Adrenal gland (tissue), 12 donors: ENCODE measurements around the gene NPRL2. TPM values are rescaled to one million over a fixed set of nuclear protein-coding genes. Genes with fewer than 3 reads are reported as not detected.
A peak's percentile ranks its signal among the peaks of the same experiment; 100 is the strongest.

Source experiments
- DNase-seq, 7 donors: peaks; one replicate each; pipeline ENCODE4 v3.0.0-alpha.2; 2019 to 2020
- H3K27ac ChIP-seq, 5 donors: fragments of 200-600 bp; sonication (generic) in 4 of 5; 1 replicate in 3 of 5; 2 replicates in 2 of 5; pipeline versions ENCODE4 v1.5.1 to v1.8.0; 2016 to 2020; ENCODE audit warnings: mild to moderate bottlenecking in 1 of 5
- H3K27me3 ChIP-seq: fragments of 200-600 bp; 2 replicates; pipeline ENCODE4 v1.8.0; 2021
- H3K36me3 ChIP-seq, 2 donors: fragments of 200-600 bp; replicated peaks in 1 of 2; 1 replicate in 1 of 2; 2 replicates in 1 of 2; pipeline versions ENCODE4 v1.5.1 to v1.8.0; 2018 to 2022
- H3K4me1 ChIP-seq, 2 donors: fragments of 200-600 bp; replicated peaks in 1 of 2; 1 replicate in 1 of 2; 2 replicates in 1 of 2; pipeline versions ENCODE4 v1.5.1 to v1.8.0; 2018 to 2021
- H3K4me3 ChIP-seq, 4 donors: fragments of 200-600 bp; sonication (generic) in 3 of 4; one replicate each; pipeline ENCODE4 v1.5.1; 2016 to 2018
- H3K9me3 ChIP-seq, 3 donors: fragments of 200-600 bp; sonication (generic) in 1 of 3; replicated peaks in 1 of 3; 1 replicate in 2 of 3; 2 replicates in 1 of 3; pipeline versions ENCODE4 v1.5.1 to v1.8.0; 2016 to 2021
- POLR2A ChIP-seq, 2 donors: fragments of 450-650 bp; IDR thresholded peaks; one replicate each; pipeline ENCODE4 v1.6.1; 2017; ENCODE audit warnings: antibody characterized with exemption in 2 of 2, mild to moderate bottlenecking in 2 of 2, moderate library complexity in 1 of 2
- WGBS, 4 donors: extraction: QIAGEN DNeasy Blood & Tissue Kit in 2 of 4; methylation state at CpG; one replicate each; pipeline versions ENCODE4 v1.1.5 to v1.1.7; 2013 to 2017; 5-methylcytosine and 5-hydroxymethylcytosine counted together
- intact Hi-C, 2 donors: fragments of 100-400 bp; cut with DNase I; formaldehyde crosslinking; loops; one replicate each; pipeline versions ENCODE4 v1.14.1 to v1.15.0; 2022 to 2023
- polyA plus RNA-seq, 3 donors: library from polyadenylated mRNA; stranded (reverse); fragments of 200-250 nt in 2 of 3; fragments of 350-450 nt in 1 of 3; fragmentation: Illumina TruSeq in 1 of 3; extraction: RNeasy Lipid Tissue Mini Kit (QIAGEN cat#74804) in 1 of 3; gene quantifications; one replicate each; pipeline ENCODE4 v1.2.3, GENCODE V29; 2013 to 2014
- total RNA-seq, 9 donors: library from RNA; depleted of rRNA in 4 of 9; stranded (reverse); fragments of >200 nt in 4 of 9; fragments of 120-200 nt in 1 of 9; fragmentation: NEBNext Ultra II Directional in 1 of 9; extraction: Animal tissue kit (Norgen Biotek cat#: 25700) in 1 of 9; gene quantifications; one replicate each; pipeline versions ENCODE4 v1.1.0 to v1.2.4, GENCODE V29; 2013 to 2023
- TF ChIP-seq, protein P1 (sequence below), 6 experiments: fragments of 450-650 bp in 4 of 6; fragments of 200-600 bp in 2 of 6; sonication (generic) in 1 of 6; IDR thresholded peaks; 1 replicate in 5 of 6; 2 replicates in 1 of 6; pipeline versions ENCODE4 v1.5.1 to v1.8.0; 2016 to 2021; ENCODE audit warnings: antibody characterized with exemption in 6 of 6, mild to moderate bottlenecking in 2 of 6, moderate library complexity in 1 of 6
- donor health status: healthy with polysubstance abuse.
- donor health status: Bipolar disorder and iron deficiency.
- donor health status: DM: yes; HTN: yes; CAD: no.
- donor health status: DM: no; HTN: no; CAD: no.
- donor health status: DM: no; HTN: no; CAD: no.
- donor health status: DM: yes; HTN: yes; CAD: no.

NPRL2 gene
- total and polyA plus RNA-seq, 12 donors: 16.9 to 57.9 (median 26.3) TPM

DNA sequence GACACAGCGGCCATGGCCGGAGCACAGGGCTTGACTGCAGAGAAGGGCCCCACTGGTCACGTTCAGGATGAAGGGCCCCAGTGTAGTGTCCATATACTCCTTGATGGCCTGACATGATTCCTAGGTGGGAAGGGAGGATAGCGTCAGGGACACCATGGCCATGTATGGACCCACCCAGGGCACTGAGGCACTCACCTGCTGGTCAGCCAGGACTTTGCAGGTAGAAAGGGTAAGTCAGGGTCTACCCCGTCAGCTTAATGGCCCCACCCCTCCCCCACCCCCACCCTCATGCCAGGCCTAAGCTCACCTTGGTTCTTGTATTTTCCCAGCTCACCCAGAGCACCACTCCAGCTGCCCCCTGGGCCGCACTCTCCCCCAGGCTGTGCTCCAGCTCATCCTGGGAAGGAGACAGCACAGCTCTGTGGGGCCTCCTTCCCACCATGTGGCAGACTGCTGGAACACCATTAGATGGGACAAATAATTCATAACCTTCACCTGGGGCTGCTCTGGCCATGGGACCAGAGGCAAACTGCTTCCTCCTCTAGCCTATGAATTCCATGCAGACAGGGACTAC, 49.8 kb downstream of the NPRL2 start:
- intact Hi-C loops: no loop called here
- no peaks in the 10 kb centered on the region for H3K27me3 ChIP-seq
- no peak overlapping the region for H3K4me3 ChIP-seq
- peak overlapping the region in 4 of 5 donors; percentile 91 to 95 (median 94) for H3K27ac ChIP-seq
- no peaks in the 10 kb centered on the region for H3K36me3 ChIP-seq
- DNase-seq: peak in 1 of 7 donors; percentile 37
- TF ChIP-seq, protein P1, sequence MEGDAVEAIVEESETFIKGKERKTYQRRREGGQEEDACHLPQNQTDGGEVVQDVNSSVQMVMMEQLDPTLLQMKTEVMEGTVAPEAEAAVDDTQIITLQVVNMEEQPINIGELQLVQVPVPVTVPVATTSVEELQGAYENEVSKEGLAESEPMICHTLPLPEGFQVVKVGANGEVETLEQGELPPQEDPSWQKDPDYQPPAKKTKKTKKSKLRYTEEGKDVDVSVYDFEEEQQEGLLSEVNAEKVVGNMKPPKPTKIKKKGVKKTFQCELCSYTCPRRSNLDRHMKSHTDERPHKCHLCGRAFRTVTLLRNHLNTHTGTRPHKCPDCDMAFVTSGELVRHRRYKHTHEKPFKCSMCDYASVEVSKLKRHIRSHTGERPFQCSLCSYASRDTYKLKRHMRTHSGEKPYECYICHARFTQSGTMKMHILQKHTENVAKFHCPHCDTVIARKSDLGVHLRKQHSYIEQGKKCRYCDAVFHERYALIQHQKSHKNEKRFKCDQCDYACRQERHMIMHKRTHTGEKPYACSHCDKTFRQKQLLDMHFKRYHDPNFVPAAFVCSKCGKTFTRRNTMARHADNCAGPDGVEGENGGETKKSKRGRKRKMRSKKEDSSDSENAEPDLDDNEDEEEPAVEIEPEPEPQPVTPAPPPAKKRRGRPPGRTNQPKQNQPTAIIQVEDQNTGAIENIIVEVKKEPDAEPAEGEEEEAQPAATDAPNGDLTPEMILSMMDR (IDR thresholded peaks at IDR 0.05): no peak
- no peak for TF ChIP-seq POLR2A (IDR thresholded peaks at IDR 0.05)
- H3K9me3 ChIP-seq: no peaks in the 10 kb centered on the region
- WGBS, 4 donors: 78 to 95% (median 94%) methylated on average over 5 to 6 of the region's 6 CpGs
- peaks cover 26 to 48% of the 10 kb centered on the region in 2 donors for H3K4me1 ChIP-seq

DNA sequence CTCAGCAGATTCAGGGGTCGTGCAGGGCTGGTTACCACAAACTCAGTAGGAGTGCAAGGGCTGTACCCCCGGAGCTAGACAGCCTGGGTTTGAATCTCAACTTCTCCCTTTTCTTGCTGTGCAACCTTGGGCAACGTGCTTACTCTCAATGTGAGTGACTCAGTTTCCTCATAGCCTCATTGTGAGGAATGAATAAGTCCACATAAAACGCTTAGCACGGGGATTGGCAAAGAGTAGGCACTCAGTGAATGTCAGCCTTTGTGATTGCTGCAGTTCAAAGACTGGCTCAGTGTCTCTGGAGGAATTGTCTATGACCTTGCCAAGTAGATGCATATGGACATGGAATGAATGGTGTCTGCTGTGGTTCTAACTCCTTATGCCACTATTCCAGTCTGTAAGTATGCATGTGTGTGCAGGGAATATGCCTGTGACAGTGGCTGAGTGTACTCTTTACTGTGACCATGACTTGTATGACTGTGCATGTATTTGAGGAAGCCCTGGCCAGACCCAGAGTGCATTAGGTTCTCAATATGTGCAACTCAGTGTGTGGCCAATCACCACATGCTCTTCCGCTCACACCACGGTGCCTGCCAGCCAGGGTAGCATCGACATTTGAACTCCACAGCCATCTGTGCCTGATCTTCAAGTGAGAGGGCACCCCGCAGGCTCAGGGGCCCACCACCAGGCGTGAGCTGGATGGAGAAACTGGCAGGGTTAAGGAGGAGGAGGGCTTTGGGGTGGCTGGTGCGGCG, 50.5 kb downstream of the NPRL2 start:
- Histone ChIP-seq H3K27me3 (no peaks in the 10 kb centered on the region), H3K27ac (peak overlapping the region; percentile 75 to 95 (median 93)), H3K4me3 (peak overlapping the region in 2 of 4 donors; percentile 26 to 52), H3K9me3 (no peaks in the 10 kb centered on the region), H3K4me1 (peaks cover 26 to 48% of the 10 kb centered on the region in 2 donors), H3K36me3 (no peaks in the 10 kb centered on the region)
- intact Hi-C loops: no loop called here
- WGBS, 4 donors: 43 to 54% (median 44%) methylated on average over 11 to 12 of the region's 12 CpGs
- TF ChIP-seq, protein P1 (IDR thresholded peaks at IDR 0.05): no peak
- no peak for TF ChIP-seq POLR2A (IDR thresholded peaks at IDR 0.05)
- peak in 4 of 7 donors; percentile 36 to 69 (median 62) for DNase-seq

DNA sequence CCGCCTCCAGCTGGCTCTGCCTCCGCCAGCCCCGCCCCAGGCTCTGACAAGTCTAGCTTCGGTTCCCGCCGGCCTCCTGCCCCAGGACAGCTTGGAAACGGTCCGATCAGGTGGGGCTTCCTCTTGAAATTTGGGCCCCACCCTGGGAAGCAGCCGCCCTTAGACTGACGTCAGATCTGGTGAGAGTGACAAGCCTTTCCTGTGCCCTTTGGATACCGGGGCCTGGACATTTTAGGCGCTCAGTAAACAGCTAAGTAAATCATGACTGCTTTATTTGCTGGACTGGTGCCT, 51.0 kb downstream of the NPRL2 start:
- H3K27me3 ChIP-seq: no peaks in the 10 kb centered on the region
- WGBS, 4 donors: 0 to 1% (median 1%) methylated on average over 6 to 12 of the region's 12 CpGs

More for the DNA sequence above, 51.0 kb downstream of the NPRL2 start:
- H3K4me1 ChIP-seq: peaks cover 26 to 48% of the 10 kb centered on the region in 2 donors
- TF ChIP-seq POLR2A (IDR thresholded peaks at IDR 0.05): no peak
- TF ChIP-seq, protein P1 (IDR thresholded peaks at IDR 0.05): no peak
- H3K4me3 ChIP-seq: peak overlapping the region in 2 of 4 donors; percentile 26 to 52
- peak overlapping the region; percentile 75 to 95 (median 93) for H3K27ac ChIP-seq
- no peaks in the 10 kb centered on the region for H3K36me3 ChIP-seq
- DNase-seq: no peak
- H3K9me3 ChIP-seq: no peaks in the 10 kb centered on the region
- intact Hi-C loops: no loop called here
